Mesodermal cell (in vitro differentiated cells): ENCODE data around the gene SMC3.
"Not testable (repeated sequence)": the region's sequence is repeated elsewhere in the genome, so short reads cannot be mapped to it uniquely, and the experiment has no call there.

Source experiments
- H3K27ac ChIP-seq: 2 replicates; pipeline ENCODE4 v1.7.0; 2013; ENCODE audit warnings: mild to moderate bottlenecking, low read depth, low read length, moderate library complexity; ENCODE audit not compliant: severe bottlenecking
- H3K36me3 ChIP-seq: 2 replicates; pipeline ENCODE4 v1.7.1; 2013; ENCODE audit warnings: mild to moderate bottlenecking, low read length, moderate library complexity; ENCODE audit not compliant: control insufficient read depth, insufficient read depth
- H3K4me1 ChIP-seq: one replicate; pipeline ENCODE4 v1.7.1; 2013; ENCODE audit warnings: mild to moderate bottlenecking, low read length; ENCODE audit not compliant: insufficient read depth, control insufficient read depth, poor library complexity, severe bottlenecking
- H3K4me3 ChIP-seq: 2 replicates; pipeline ENCODE4 v1.7.0; 2013; ENCODE audit warnings: low read length, control low read depth, mild to moderate bottlenecking; ENCODE audit not compliant: insufficient read depth, poor library complexity, severe bottlenecking; ENCODE audit errors: extremely low read depth
- H3K9me3 ChIP-seq: 2 replicates; pipeline ENCODE4 v1.7.1; 2013; ENCODE audit warnings: mild to moderate bottlenecking, low read length, moderate library complexity; ENCODE audit not compliant: control insufficient read depth
- WGBS, 2 experiments: methylation state at CpG; one replicate each; pipeline ENCODE4 v1.1.5; 2013; ENCODE audit warnings: missing lambda C conversion rate in 2 of 2; ENCODE audit not compliant: insufficient coverage in 2 of 2; 5-methylcytosine and 5-hydroxymethylcytosine counted together

Gene SMC3

GRCh38 chr10:110584006-110584405 is 16.5 kb downstream of the SMC3 start:
- no peaks in the 10 kb centered on the region for H3K9me3 ChIP-seq
- H3K36me3 ChIP-seq, result peaks cover 85% of the 10 kb centered on the region
- WGBS, 2 experiments, result 91% methylated on average over 2 of the region's 3 CpGs; no CpG with 5 or more reads in 1 of the 2 experiments
- no peak overlapping the region for H3K27ac ChIP-seq
- H3K4me3 ChIP-seq, result no peak overlapping the region
- H3K4me1 ChIP-seq, result no peaks in the 10 kb centered on the region

DNA sequence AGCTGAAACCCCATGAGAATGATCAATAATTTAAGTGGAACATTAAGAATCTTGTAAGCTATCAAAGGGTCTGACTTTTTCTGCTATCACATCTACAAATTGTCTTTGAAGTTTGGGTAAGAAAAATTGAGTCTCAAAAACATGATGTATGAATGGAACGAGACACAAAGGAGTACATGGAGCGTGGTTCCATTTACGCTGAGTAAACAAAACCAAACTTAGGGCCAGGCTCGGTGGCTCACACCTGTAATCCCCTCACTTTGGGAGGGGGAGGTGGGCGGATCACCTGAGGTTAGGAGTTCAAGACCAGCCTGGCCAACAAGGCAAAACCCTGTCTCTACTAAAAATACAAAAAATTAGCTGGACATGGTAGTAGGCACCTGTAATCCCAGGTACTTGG is 24.3 kb downstream of the SMC3 start:
- Histone ChIP-seq H3K9me3 (no peaks in the 10 kb centered on the region), H3K27ac (no peak overlapping the region), H3K4me1 (no peaks in the 10 kb centered on the region), H3K4me3 (no peak overlapping the region), H3K36me3 (peaks cover 87% of the 10 kb centered on the region)
- WGBS, 2 experiments, result 93 to 96% methylated on average over 4 to 5 of the region's 5 CpGs

DNA sequence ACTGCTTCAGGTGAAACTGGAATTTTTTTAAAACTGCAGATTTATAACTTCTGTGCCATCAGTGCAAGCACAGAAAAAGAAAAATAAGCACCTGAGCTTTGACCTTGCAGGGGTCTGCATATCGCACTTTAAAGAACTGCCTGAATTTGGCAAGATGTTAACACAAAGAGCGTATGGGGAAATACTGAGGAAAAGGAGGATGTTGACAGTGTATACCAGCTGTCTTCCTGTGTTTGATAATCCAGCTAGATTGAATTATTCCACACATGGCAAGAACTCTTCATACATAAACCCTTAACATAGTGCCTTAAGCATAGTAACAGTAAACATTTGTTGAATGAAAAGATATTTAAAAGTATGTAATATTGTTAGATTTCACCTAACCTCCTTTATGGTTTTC is 30.0 kb downstream of the SMC3 start:
- 67% methylated on average over 1 of the region's 2 CpGs; no CpG with 5 or more reads in 1 of the 2 experiments for WGBS, 2 experiments
- Histone ChIP-seq H3K36me3 (peaks cover 54% of the 10 kb centered on the region), H3K4me1 (no peaks in the 10 kb centered on the region)

GRCh38 chr10:110600487-110601101 is 33.1 kb downstream of the SMC3 start:
- H3K36me3 ChIP-seq, result peaks cover 50% of the 10 kb centered on the region
- no peaks in the 10 kb centered on the region for H3K9me3 ChIP-seq
- no peak overlapping the region for H3K27ac ChIP-seq
- H3K4me3 ChIP-seq, result no peak overlapping the region
- no peaks in the 10 kb centered on the region for H3K4me1 ChIP-seq
- WGBS, 2 experiments, result 58 to 64% methylated on average over 2 of the region's 2 CpGs

More for the DNA sequence above, 30.0 kb downstream of the SMC3 start:
- H3K9me3 ChIP-seq, result no peaks in the 10 kb centered on the region
- H3K4me3 ChIP-seq, result no peak overlapping the region
- H3K27ac ChIP-seq, result no peak overlapping the region

GRCh38 chr10:110601581-110601980 is 34.1 kb downstream of the SMC3 start:
- 93 to 100% methylated on average over 2 to 3 of the region's 4 CpGs for WGBS, 2 experiments

DNA sequence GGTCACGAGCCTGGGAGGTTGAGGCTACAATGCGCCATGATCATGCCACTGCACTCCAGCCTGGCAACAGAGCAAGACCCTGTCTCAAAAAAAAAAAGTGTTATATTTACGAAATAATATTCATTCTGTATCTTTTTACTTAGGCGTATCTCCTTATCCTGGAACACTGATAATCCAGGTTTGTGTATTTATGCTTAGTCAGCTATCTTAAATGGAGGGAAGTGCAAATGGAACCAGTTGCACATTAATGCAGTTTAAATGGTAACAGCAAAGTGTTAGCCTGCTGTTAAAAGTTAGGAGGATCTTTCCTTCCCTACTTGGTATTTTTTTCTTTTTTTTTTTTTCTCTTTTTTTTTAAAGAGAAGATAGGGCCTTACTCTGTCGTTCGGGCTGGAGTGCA is 40.6 kb downstream of the SMC3 start:
- Histone ChIP-seq H3K9me3 (no peaks in the 10 kb centered on the region), H3K36me3 (peaks cover 28% of the 10 kb centered on the region), H3K4me3 (no peak overlapping the region), H3K4me1 (no peaks in the 10 kb centered on the region), H3K27ac (no peak overlapping the region)
- 96% methylated on average over 4 of the region's 6 CpGs; no CpG with 5 or more reads in 1 of the 2 experiments for WGBS, 2 experiments

More at GRCh38 chr10:110601581-110601980, 34.1 kb downstream of the SMC3 start:
- no peaks in the 10 kb centered on the region for H3K9me3 ChIP-seq
- no peaks in the 10 kb centered on the region for H3K4me1 ChIP-seq
- H3K4me3 ChIP-seq, result no peak overlapping the region
- peaks cover 47% of the 10 kb centered on the region for H3K36me3 ChIP-seq
- no peak overlapping the region for H3K27ac ChIP-seq

DNA sequence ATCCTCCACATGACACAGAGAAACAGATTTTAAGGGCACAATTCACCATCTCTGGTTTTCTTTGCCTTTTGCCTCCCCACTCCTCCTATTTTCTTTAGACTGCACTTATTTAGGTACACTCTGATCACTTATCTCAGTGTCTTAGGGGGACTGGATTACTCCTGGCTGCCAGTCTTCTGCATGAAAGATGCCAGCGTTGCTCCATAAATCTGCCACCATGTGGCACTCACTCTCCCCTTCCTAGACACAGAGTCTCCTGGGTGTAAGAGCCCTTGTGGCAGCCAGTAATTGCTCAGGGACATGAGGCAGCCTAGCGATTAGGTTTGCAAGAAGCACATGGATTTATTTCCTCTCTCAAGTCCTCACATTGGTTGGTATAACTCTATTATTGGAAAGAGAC is 42.1 kb downstream of the SMC3 start:
- H3K4me1 ChIP-seq, result no peaks in the 10 kb centered on the region
- peaks cover 19% of the 10 kb centered on the region for H3K36me3 ChIP-seq
- H3K4me3 ChIP-seq, result no peak overlapping the region
- H3K9me3 ChIP-seq, result no peaks in the 10 kb centered on the region
- H3K27ac ChIP-seq, result peak overlapping the region; percentile 23
- 61 to 63% methylated on average over 2 of the region's 2 CpGs for WGBS, 2 experiments

GRCh38 chr10:110610308-110610774 is 42.8 kb downstream of the SMC3 start:
- H3K4me3 ChIP-seq, result no peak overlapping the region
- 34 to 44% methylated on average over 2 to 3 of the region's 3 CpGs for WGBS, 2 experiments
- peak overlapping the region; percentile 23 for H3K27ac ChIP-seq
- H3K36me3 ChIP-seq, result peaks cover 12% of the 10 kb centered on the region
- H3K4me1 ChIP-seq, result no peaks in the 10 kb centered on the region
- H3K9me3 ChIP-seq, result no peaks in the 10 kb centered on the region

- WGBS, 2 experiments, result 82 to 95% methylated on average over 3 of the region's 3 CpGs
- H3K4me3 ChIP-seq, H3K27ac ChIP-seq, H3K9me3 ChIP-seq, H3K4me1 ChIP-seq: not testable (repeated sequence)
- peaks cover 12% of the 10 kb centered on the region for H3K36me3 ChIP-seq
Observed at GRCh38 chr10:110610781-110611180, 43.3 kb downstream of the SMC3 start.

DNA sequence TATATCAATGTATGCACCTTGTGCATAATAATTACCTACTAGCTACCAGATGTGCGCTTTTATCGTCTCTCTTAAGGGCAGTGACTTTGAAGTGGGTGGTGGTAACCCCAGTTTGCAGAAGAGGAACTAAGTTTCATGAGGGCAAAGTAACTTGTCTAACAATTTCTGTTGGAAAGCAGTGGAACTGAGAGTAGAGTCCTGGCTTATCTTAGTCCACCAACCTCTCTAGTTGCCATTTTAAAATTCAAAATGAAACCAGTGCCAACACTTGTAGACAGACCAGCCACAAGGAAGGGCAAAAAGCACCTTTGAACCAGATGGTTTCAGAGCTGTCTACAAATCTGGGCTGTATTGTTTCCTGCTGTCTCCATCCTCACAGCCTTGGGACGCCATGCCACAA is 44.6 kb downstream of the SMC3 start:
- H3K4me1 ChIP-seq, result no peaks in the 10 kb centered on the region
- 83% methylated on average over 1 of the region's 3 CpGs; no CpG with 5 or more reads in 1 of the 2 experiments for WGBS, 2 experiments
- no peak overlapping the region for H3K4me3 ChIP-seq
- peaks cover 4% of the 10 kb centered on the region for H3K36me3 ChIP-seq
- H3K9me3 ChIP-seq, result no peaks in the 10 kb centered on the region
- H3K27ac ChIP-seq, result no peak overlapping the region

GRCh38 chr10:110612629-110613028 is 45.1 kb downstream of the SMC3 start:
- Histone ChIP-seq H3K36me3 (peaks cover 4% of the 10 kb centered on the region), H3K9me3 (no peaks in the 10 kb centered on the region), H3K4me1 (no peaks in the 10 kb centered on the region), H3K27ac (no peak overlapping the region), H3K4me3 (no peak overlapping the region)
- 90% methylated on average over 3 of the region's 4 CpGs; no CpG with 5 or more reads in 1 of the 2 experiments for WGBS, 2 experiments
